IMR-90 (cell line): ENCODE data around the gene GLRA3.

ENCODE experiments used
- POLR2A ChIP-seq: IDR thresholded peaks from 2 replicates; pipeline ENCODE4 v1.6.1; 2012; ENCODE audit warnings: mild to moderate bottlenecking, low read depth, low read length
- RFX5 ChIP-seq: IDR thresholded peaks from 2 replicates; pipeline ENCODE4 v1.8.0; 2012; ENCODE audit warnings: low read depth, mild to moderate bottlenecking, low read length, moderate library complexity
- SMC3 ChIP-seq: fragments of 150-350 bp; IDR thresholded peaks from 2 replicates; pipeline ENCODE4 v1.6.1; 2016; ENCODE audit warnings: low read depth, mild to moderate bottlenecking, antibody characterized with exemption, low read length, moderate library complexity
- TF ChIP-seq, protein P1 (sequence below): conservative IDR thresholded peaks from 2 replicates; pipeline ENCODE4 v1.5.1; 2012; ENCODE audit warnings: mild to moderate bottlenecking, low read depth, low read length, improper control_type of control experiment
- TF ChIP-seq, protein P2 (sequence below): fragments of 150-350 bp; IDR thresholded peaks from 2 replicates; pipeline ENCODE4 v1.6.1; 2017; ENCODE audit warnings: mild to moderate bottlenecking, antibody characterized with exemption, low read length, low read depth

DNA sequence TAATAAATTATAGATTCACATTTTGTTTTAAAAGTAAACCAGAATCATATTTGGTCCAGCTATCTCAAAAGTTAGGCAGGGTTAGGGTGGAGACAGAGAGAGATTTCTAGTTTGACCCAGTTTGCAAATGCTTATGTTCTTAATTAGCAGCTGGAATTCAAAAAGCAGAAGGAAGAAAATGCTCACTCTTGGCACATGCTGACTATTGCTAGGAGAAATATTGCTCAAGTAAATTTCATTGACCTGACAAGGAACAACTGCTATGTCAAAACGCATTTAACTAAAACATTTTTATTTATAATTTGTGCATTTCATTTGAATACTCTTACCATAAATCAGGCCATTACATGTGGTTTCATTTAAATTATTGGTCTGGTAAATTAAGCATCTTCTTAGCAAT is 131.8 kb downstream of the GLRA3 start:
- TF ChIP-seq POLR2A (no peak), SMC3 (no peak), RFX5 (no peak)
- TF ChIP-seq, protein P1, sequence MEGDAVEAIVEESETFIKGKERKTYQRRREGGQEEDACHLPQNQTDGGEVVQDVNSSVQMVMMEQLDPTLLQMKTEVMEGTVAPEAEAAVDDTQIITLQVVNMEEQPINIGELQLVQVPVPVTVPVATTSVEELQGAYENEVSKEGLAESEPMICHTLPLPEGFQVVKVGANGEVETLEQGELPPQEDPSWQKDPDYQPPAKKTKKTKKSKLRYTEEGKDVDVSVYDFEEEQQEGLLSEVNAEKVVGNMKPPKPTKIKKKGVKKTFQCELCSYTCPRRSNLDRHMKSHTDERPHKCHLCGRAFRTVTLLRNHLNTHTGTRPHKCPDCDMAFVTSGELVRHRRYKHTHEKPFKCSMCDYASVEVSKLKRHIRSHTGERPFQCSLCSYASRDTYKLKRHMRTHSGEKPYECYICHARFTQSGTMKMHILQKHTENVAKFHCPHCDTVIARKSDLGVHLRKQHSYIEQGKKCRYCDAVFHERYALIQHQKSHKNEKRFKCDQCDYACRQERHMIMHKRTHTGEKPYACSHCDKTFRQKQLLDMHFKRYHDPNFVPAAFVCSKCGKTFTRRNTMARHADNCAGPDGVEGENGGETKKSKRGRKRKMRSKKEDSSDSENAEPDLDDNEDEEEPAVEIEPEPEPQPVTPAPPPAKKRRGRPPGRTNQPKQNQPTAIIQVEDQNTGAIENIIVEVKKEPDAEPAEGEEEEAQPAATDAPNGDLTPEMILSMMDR, result no peak
- TF ChIP-seq, protein P2, sequence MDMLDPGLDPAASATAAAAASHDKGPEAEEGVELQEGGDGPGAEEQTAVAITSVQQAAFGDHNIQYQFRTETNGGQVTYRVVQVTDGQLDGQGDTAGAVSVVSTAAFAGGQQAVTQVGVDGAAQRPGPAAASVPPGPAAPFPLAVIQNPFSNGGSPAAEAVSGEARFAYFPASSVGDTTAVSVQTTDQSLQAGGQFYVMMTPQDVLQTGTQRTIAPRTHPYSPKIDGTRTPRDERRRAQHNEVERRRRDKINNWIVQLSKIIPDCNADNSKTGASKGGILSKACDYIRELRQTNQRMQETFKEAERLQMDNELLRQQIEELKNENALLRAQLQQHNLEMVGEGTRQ, result no peak
